Activated naive CD4-positive, alpha-beta T cell treated with anti-CD3 and anti-CD28 coated beads, Interleukin-2, amount 10 ng/mL, durations not matched to agents 7 days and 5 days (primary cell): ENCODE measurements around the gene DPYSL4.
A peak's percentile ranks its signal among the peaks of the same experiment; 100 is the strongest.
"Not testable (repeated sequence)": the region's sequence is repeated elsewhere in the genome, so short reads cannot be mapped to it uniquely, and the experiment has no call there.

Experiments used
- CTCF ChIA-PET: fragments of 350-600 bp; sonication (Branson Sonifier 250); formaldehyde crosslinking; loops from one replicate; lab custom pipeline; 2021; ENCODE audit warnings: antibody characterized with exemption; lab: Charles Lee
- DNase-seq: peaks from one replicate; pipeline ENCODE4 v3.0.0-alpha.2; 2020
- H3K27ac Mint-ChIP-seq: one replicate; pipeline ENCODE4 v1.8.0; 2021; ENCODE audit warnings: mild to moderate bottlenecking, moderate library complexity, mixed read lengths
- H3K27me3 Mint-ChIP-seq: one replicate; pipeline ENCODE4 v1.8.0; 2021; ENCODE audit warnings: mild to moderate bottlenecking, mixed read lengths
- H3K36me3 Mint-ChIP-seq: one replicate; pipeline ENCODE4 v1.8.0; 2021; ENCODE audit warnings: mixed read lengths
- H3K4me1 Mint-ChIP-seq: one replicate; pipeline ENCODE4 v1.8.0; 2021; ENCODE audit warnings: mixed read lengths
- H3K4me3 Mint-ChIP-seq: one replicate; pipeline ENCODE4 v1.8.0; 2021; ENCODE audit warnings: mild to moderate bottlenecking, moderate library complexity, mixed read lengths
- H3K9me3 Mint-ChIP-seq: one replicate; pipeline ENCODE4 v1.8.0; 2021; ENCODE audit warnings: mixed read lengths

DPYSL4 gene

GRCh38 chr10:132220996-132221395 lies 34.2 kb downstream of the DPYSL4 start:
- CTCF ChIA-PET, H3K4me1 Mint-ChIP-seq, H3K27ac Mint-ChIP-seq, H3K36me3 Mint-ChIP-seq, DNase-seq, H3K27me3 Mint-ChIP-seq, H3K4me3 Mint-ChIP-seq: not testable (repeated sequence)
- peaks cover 13% of the 10 kb centered on the region for H3K9me3 Mint-ChIP-seq

DNA sequence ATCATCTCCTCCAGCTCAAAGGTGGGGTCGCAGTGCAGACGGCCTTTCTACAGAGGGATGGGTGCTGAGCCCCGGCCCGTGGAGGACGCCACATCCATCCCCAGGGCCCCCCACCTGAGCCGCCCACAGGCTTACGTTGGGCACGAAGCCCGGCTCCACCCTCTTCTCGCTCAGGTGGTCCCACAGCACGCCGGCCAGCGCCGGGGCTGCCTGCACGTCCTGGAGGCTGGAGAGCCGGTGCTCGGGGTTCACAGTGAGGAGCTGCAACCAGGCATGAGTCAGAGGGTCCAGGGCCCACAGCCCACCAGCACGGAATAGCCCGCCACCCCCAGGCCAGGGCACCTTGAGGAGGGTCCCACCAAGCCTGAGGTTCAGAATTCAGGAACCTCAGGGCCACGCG lies 36.0 kb downstream of the DPYSL4 start:
- no peak for DNase-seq
- H3K36me3 Mint-ChIP-seq = no peaks in the 10 kb centered on the region
- peaks cover 2% of the 10 kb centered on the region for H3K4me1 Mint-ChIP-seq
- H3K4me3 Mint-ChIP-seq = no peak overlapping the region
- peaks cover 5% of the 10 kb centered on the region for H3K9me3 Mint-ChIP-seq
- CTCF ChIA-PET = no interaction called here
- H3K27me3 Mint-ChIP-seq = no peaks in the 10 kb centered on the region
- no peak overlapping the region for H3K27ac Mint-ChIP-seq

GRCh38 chr10:132223156-132223590 lies 36.4 kb downstream of the DPYSL4 start:
- H3K36me3 Mint-ChIP-seq = no peaks in the 10 kb centered on the region
- peaks cover 2% of the 10 kb centered on the region for H3K4me1 Mint-ChIP-seq
- no peak overlapping the region for H3K27ac Mint-ChIP-seq
- no peak overlapping the region for H3K4me3 Mint-ChIP-seq
- CTCF ChIA-PET = interaction anchor here (0.8 to 1.9 kb wide), 3 partner anchors 128 to 226 kb away, joined by 3 to 9 read pairs (median 5); no protein-coding TSS in a partner anchor
- no peaks in the 10 kb centered on the region for H3K27me3 Mint-ChIP-seq
- DNase-seq = peak; percentile 84
- H3K9me3 Mint-ChIP-seq = peaks cover 3% of the 10 kb centered on the region

DNA sequence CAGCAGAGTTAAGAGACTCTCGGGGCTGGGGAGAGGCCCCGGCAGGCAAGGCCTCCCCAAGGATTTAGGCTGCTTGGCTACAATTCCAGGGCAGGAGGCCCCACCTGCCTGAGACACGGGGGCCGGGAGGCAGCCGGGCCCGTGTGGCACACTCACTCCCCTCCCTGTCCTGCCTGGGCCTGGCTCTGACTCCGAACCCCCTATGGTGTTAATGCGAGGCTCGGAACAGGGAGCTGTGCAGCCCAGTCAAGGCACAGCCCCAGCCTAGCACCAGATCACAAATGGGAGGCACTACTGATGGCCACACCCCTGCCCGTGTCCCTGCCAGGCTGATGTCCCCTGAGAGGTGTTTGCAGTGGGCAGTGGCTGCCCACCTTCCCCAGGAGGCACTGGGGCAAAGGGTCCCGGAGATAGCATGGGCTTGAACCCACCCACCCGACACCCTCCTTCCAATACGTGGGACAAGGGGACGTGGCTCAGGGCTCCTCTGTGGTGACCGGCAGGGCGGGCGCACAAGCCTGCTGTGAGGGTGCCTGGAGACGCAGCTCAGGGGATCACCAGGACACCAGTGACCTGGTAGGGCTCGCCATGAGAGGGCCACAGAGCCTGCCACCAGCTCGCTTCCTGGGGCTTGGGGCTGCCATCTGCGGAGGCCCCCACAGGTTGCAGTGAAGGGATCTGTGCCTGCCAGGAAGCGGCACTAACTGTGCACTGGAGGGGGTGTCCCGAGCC lies 37.0 kb downstream of the DPYSL4 start:
- DNase-seq = no peak
- Mint-ChIP-seq H3K4me3 (no peak overlapping the region), H3K27ac (no peak overlapping the region), H3K9me3 (peaks cover under 1% of the 10 kb centered on the region), H3K36me3 (no peaks in the 10 kb centered on the region), H3K4me1 (peaks cover 2% of the 10 kb centered on the region), H3K27me3 (no peaks in the 10 kb centered on the region)
- CTCF ChIA-PET = interaction anchor here (0.8 to 1.9 kb wide), 3 partner anchors 128 to 226 kb away, joined by 3 to 9 read pairs (median 5); no protein-coding TSS in a partner anchor

DNA sequence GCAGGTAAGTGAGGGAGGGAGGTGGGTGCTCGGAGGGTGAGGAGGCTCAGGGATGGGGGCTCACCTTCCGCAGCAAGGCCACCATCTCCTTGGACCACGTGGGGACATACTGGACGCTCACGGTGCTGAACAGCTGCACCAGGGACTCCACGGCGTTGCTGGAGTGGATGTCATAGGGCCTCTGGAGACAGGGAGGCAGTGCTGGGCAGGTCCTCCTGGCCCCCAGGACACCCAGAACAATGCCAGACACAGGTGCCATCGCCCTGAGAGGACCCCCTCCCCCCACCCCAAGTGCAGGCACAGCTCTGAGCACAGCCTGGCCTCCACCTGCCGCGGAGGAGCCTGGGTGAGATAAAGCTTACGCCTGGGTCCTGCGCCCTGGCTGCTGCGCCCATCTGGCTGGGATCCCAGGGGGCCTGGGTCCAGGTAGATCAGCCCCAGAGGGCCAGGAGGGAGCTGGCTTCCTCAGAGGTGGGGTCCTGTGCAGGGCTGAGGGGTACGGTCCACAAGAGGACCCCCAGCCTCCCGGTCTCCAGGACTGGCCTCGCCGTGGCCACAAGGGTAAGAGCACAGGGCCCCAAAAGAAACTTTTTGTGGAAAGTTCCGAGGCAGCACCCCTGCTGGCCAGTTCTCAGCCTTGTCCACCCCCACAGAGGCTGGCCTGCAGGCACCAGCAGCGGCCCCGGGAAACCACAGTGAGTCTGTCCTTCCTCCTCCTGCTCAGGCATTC lies 37.8 kb downstream of the DPYSL4 start:
- DNase-seq = no peak
- CTCF ChIA-PET = interaction anchor here (0.6 to 1.9 kb wide), 4 partner anchors 125 to 225 kb away, joined by 3 to 9 read pairs (median 4); no protein-coding TSS in a partner anchor
- Mint-ChIP-seq H3K27me3 (no peaks in the 10 kb centered on the region), H3K4me1 (peaks cover 8% of the 10 kb centered on the region), H3K9me3 (no peaks in the 10 kb centered on the region), H3K36me3 (no peaks in the 10 kb centered on the region), H3K4me3 (no peak overlapping the region), H3K27ac (no peak overlapping the region)

DNA sequence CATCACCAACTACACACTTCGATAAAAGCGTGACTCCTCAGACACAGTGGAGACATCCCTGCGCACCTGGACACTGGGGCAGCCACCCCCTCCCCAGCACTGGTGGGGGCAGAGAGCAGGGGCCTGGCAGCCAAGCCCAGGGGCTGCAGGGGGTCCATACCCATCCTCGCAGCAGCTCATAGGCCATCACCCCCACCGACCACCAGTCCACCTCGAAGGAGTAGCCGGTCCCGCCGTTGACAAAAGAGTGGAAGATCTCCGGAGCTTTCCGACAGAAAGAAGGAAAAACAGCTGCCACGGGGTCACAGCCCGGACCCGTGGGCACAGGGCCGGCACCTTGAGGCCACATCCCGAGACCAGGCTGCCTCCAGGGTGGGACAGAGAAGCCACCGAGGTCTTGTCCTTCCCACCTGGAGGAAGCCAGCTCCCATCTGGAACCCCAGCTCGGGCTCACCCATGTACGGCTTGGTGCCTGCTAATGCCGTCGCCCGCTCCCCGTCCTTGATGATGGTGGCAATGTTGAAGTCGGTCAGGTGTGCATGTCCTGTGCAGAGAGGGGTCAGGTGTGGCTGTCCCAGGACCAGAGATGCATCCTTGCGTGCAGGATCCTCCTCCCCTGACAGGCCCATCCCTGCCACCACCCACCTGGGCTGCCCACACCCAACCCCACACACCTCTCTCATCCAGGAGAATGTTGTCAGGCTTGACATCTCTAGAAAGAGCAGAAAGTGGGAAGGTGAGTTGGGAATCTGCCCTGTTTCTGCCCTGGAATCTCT lies 38.5 kb downstream of the DPYSL4 start:
- Mint-ChIP-seq H3K27ac (no peak overlapping the region), H3K27me3 (no peaks in the 10 kb centered on the region), H3K4me3 (no peak overlapping the region), H3K9me3 (no peaks in the 10 kb centered on the region), H3K4me1 (peaks cover 13% of the 10 kb centered on the region), H3K36me3 (no peaks in the 10 kb centered on the region)
- DNase-seq = no peak
- CTCF ChIA-PET = interaction anchor here (0.6 to 1.9 kb wide), 4 partner anchors 124 to 227 kb away, joined by 3 to 9 read pairs (median 4); no protein-coding TSS in a partner anchor

GRCh38 chr10:132225849-132226205 lies 39.1 kb downstream of the DPYSL4 start:
- CTCF ChIA-PET = interaction anchor here (1.2 kb wide), 1 partner anchor 226 kb away, joined by 3 read pairs; no protein-coding TSS in a partner anchor
- H3K4me3 Mint-ChIP-seq = no peak overlapping the region

GRCh38 chr10:132226586-132227405 lies 40.0 kb downstream of the DPYSL4 start:
- H3K4me1 Mint-ChIP-seq = peaks cover 20% of the 10 kb centered on the region
- peak overlapping the region; percentile 2 for H3K27ac Mint-ChIP-seq
- H3K9me3 Mint-ChIP-seq = no peaks in the 10 kb centered on the region
- H3K27me3 Mint-ChIP-seq = no peaks in the 10 kb centered on the region
- no peak for DNase-seq
- no peaks in the 10 kb centered on the region for H3K36me3 Mint-ChIP-seq
- CTCF ChIA-PET = interaction anchor here (1.2 kb wide), 1 partner anchor 225 kb away, joined by 3 read pairs; no protein-coding TSS in a partner anchor
- H3K4me3 Mint-ChIP-seq = no peak overlapping the region

More at GRCh38 chr10:132225849-132226205, 39.1 kb downstream of the DPYSL4 start:
- Mint-ChIP-seq H3K27me3 (no peaks in the 10 kb centered on the region), H3K9me3 (no peaks in the 10 kb centered on the region), H3K27ac (no peak overlapping the region), H3K4me1 (peaks cover 15% of the 10 kb centered on the region), H3K36me3 (no peaks in the 10 kb centered on the region)
- DNase-seq = no peak

GRCh38 chr10:132227851-132228390 lies 41.2 kb downstream of the DPYSL4 start:
- no peaks in the 10 kb centered on the region for H3K27me3 Mint-ChIP-seq
- no peaks in the 10 kb centered on the region for H3K9me3 Mint-ChIP-seq
- CTCF ChIA-PET = interaction anchor here (0.6 kb wide), 1 partner anchor 39 kb away, joined by 3 read pairs; no protein-coding TSS in a partner anchor
- DNase-seq = no peak
- H3K27ac Mint-ChIP-seq = no peak overlapping the region
- H3K4me1 Mint-ChIP-seq = peaks cover 30% of the 10 kb centered on the region
- H3K36me3 Mint-ChIP-seq = no peaks in the 10 kb centered on the region
- no peak overlapping the region for H3K4me3 Mint-ChIP-seq

DNA sequence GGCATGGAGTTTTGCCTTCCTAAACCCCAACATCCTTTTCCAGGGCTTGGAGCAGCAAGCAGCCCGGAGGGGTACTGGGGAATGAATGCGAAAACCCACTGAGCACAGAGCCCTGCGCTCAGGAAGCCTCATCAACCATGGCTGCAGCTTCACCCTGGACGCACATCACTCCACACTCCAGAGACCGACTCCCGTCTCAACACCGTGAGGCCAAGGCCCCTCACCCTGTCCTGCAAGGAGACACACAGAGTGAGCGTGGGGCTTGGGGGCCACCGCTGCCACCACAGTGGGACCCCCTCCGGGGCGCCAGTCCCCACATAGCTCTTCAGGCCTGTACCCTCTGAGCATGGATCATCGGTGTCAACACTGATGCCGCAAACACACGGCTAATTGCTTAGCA lies 41.9 kb downstream of the DPYSL4 start:
- Mint-ChIP-seq H3K27me3 (no peaks in the 10 kb centered on the region), H3K4me1 (peaks cover 31% of the 10 kb centered on the region), H3K9me3 (no peaks in the 10 kb centered on the region), H3K36me3 (no peaks in the 10 kb centered on the region), H3K4me3 (no peak overlapping the region), H3K27ac (no peak overlapping the region)
- no peak for DNase-seq
- CTCF ChIA-PET = no interaction called here

GRCh38 chr10:132229096-132229495 lies 42.3 kb downstream of the DPYSL4 start:
- Mint-ChIP-seq H3K9me3 (no peaks in the 10 kb centered on the region), H3K4me3 (no peak overlapping the region)
- CTCF ChIA-PET = no interaction called here

DNA sequence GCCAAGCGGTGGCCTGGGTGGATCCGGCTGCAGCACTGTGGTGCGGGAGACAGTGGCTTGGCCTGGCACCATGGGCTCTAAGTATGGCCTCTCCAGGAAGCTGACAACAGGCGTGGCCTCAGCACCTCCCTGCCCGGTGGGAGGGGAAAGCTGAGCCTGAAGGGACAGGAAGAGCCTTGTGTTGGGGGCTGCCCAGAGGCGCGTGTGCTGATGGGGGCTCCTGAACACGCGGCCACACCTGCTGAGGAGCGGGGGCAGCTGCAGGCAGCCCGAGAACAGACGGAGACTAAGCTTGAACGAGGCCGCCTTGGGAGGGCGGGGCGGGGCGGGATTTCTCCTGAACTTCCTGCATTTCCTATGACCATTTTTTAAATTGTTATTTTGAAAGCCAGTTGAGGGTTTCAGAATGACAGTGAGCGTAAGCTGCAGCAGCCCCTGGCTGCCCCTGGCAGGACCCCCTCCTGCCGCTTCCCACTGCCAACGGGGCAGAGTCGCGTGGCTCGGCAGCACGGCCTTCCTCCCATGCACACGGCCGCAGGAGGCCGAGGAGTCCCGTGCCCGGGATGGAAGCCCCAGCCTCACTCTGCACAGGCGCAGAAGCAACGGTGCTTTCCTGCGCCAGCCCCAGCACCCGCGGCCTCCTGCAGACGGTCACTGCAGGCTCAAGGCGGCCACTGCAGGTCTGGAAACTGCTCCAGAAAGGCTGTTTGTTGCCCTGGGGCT lies 43.2 kb downstream of the DPYSL4 start:
- H3K4me3 Mint-ChIP-seq = peak overlapping the region; percentile 71
- DNase-seq = peak; percentile 64
- peak overlapping the region; percentile 92 for H3K27ac Mint-ChIP-seq
- H3K27me3 Mint-ChIP-seq = no peaks in the 10 kb centered on the region
- no peaks in the 10 kb centered on the region for H3K9me3 Mint-ChIP-seq
- CTCF ChIA-PET = no interaction called here
- H3K36me3 Mint-ChIP-seq = no peaks in the 10 kb centered on the region
- H3K4me1 Mint-ChIP-seq = peaks cover 29% of the 10 kb centered on the region

More at GRCh38 chr10:132229096-132229495, 42.3 kb downstream of the DPYSL4 start:
- H3K27ac Mint-ChIP-seq = no peak overlapping the region
- no peaks in the 10 kb centered on the region for H3K27me3 Mint-ChIP-seq
- H3K36me3 Mint-ChIP-seq = no peaks in the 10 kb centered on the region
- DNase-seq = no peak
- peaks cover 29% of the 10 kb centered on the region for H3K4me1 Mint-ChIP-seq
